ENCODE measurements around the gene EFNB2. TPM values are rescaled to one million over a fixed set of nuclear protein-coding genes. Genes with fewer than 3 reads are reported as not detected.

EFNB2 gene
- total and polyA plus RNA-seq, 2 of the 8 experiments (the other 6 are each of a cell fraction or from before 2014, with no cell fraction given), result 8.2 to 12.0 TPM

DNA sequence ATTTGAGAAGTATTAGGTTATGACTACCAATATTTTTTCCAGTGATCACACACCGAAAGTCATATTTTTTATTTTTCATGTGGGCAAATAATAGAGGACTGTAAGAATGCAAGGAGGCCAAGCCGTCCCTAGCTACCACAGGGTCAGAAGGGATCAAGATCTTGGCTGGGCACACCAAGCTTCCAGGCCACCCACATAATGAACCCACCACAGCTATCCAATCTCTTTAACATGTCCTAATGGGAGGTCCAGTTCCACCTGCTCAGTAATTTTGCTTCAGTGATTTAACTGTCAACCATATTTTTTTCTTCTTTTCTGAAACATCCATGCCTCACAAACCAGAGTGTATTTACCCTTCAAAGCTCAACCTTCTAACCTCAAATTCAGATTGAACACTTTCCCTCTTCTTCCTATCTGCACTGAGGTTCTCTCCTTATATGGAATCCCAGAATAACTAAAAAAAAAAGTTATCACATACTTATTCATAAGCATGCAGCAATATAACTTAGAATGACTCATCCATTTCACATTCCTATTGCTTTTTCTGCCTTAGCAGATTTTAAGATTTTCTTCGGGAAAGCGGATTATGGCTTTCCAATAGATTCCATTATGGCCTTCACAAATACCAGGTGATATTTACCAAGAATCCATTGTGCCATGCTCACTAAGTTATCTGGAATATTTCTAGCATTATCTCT is 20.3 kb upstream of the EFNB2 start:
- Histone ChIP-seq H2BK5ac (ENCODE audit: low read depth, low read length) (no peak overlapping the region), H3K4me3 (ENCODE audit: extremely low read depth in 1 of 4, insufficient read depth in 2 of 4, low read depth in 3 of 4, low read length in 4 of 4) (no peak overlapping the region), H3K4ac (replicated peaks; ENCODE audit: insufficient read length, low read depth, low read length) (no peak overlapping the region), H4K8ac (ENCODE audit: extremely low read depth, insufficient read depth, low read length) (no peak overlapping the region), H3K79me1 (ENCODE audit: low read depth, low read length) (no peaks in the 10 kb centered on the region), H2BK12ac (ENCODE audit: low read depth, low read length) (no peak overlapping the region), H4K20me1 (replicated peaks in 1 of 2; ENCODE audit: control insufficient read depth in 1 of 2, insufficient read depth in 2 of 2, low read length in 2 of 2) (peaks cover 5 to 20% of the 10 kb centered on the region in 2 experiments), H3K27ac (ENCODE audit: low read depth, low read length) (no peak overlapping the region), H3K14ac (ENCODE audit: insufficient read length) (no peak overlapping the region), H3K36me3 (ENCODE audit: control insufficient read depth in 2 of 4, insufficient read depth in 4 of 4, low read length in 3 of 4) (peaks cover 13 to 86% (median 62%) of the 10 kb centered on the region in 4 experiments), H2BK15ac (ENCODE audit: low read length) (no peak overlapping the region), H3K4me2 (ENCODE audit: insufficient read depth in 1 of 2, low read depth in 2 of 2, low read length in 2 of 2) (no peak overlapping the region), H3K23me2 (ENCODE audit: low read depth, low read length) (no peaks in the 10 kb centered on the region; the same call in 1 of the 2 replicates), H4K5ac (ENCODE audit: insufficient read length, low read depth, low read length) (no peak overlapping the region), H2BK120ac (replicated peaks; ENCODE audit: low read depth, low read length) (no peak overlapping the region), H2BK20ac (ENCODE audit: low read length) (no peak overlapping the region), H3K9me3 (ENCODE audit: insufficient read depth in 2 of 2, low read depth in 1 of 2, low read length in 1 of 2) (no peaks in the 10 kb centered on the region), H2AFZ (ENCODE audit: low read length) (no peak overlapping the region), H3K4me1 (replicated peaks in 1 of 4; ENCODE audit: control insufficient read depth in 3 of 4, insufficient read depth in 4 of 4, low read length in 3 of 4) (0 out of 7 replicates have a peak, but pooled peaks cover 0 to 2% (median 0%) of the 10 kb centered on the region in 4 experiments), H3K56ac (replicated peaks; ENCODE audit: insufficient read length, low read depth, low read length) (no peak overlapping the region), H4K91ac (replicated peaks; ENCODE audit: insufficient read length, low read length) (no peak overlapping the region), H2AK5ac (ENCODE audit: low read depth, low read length) (no peak overlapping the region), H3K9ac (replicated peaks in 1 of 4; ENCODE audit: extremely low read depth in 1 of 4, low read depth in 3 of 4, low read length in 3 of 4) (no peak overlapping the region), H3K79me2 (ENCODE audit: control insufficient read depth in 1 of 2, insufficient read depth in 2 of 2, low read length in 2 of 2) (peaks cover 9 to 100% of the 10 kb centered on the region in 2 experiments), H3K27me3 (replicated peaks in 1 of 4; ENCODE audit: control insufficient read depth in 3 of 4, extremely low read depth in 1 of 4, insufficient read depth in 3 of 4, low read length in 3 of 4) (no peaks in the 10 kb centered on the region), H3K18ac (ENCODE audit: extremely low read depth, low read length) (no peak overlapping the region), H3K23ac (ENCODE audit: insufficient read length) (no peak overlapping the region)
- 99% methylated on average over 4 of the region's 4 CpGs; no CpG with 5 or more reads in 1 of the 2 experiments for WGBS, 2 experiments (ENCODE audit: extremely low coverage in 1 of 2, insufficient coverage in 1 of 2, insufficient read length in 1 of 2, insufficient replicate concordance in 2 of 2, low coverage in 1 of 2, low lambda C conversion rate in 2 of 2, missing lambda C conversion rate in 1 of 2)
- POLR2A ChIA-PET (ENCODE audit: partially characterized antibody), result no interaction called here
- DNase-seq (ENCODE audit: low read depth in 1 of 2, low spot score in 2 of 2) (no peak), FAIRE-seq (no peak)
- CTCF ChIA-PET (ENCODE audit: partially characterized antibody), result interaction anchor here (1.9 kb wide), 1 partner anchor 18 kb away, joined by 5 read pairs; no protein-coding TSS in a partner anchor
- no peak for TF ChIP-seq HDAC6 (IDR thresholded peaks at IDR 0.05; ENCODE audit: low read depth, low read length)
- no peak for TF ChIP-seq ASH2L (IDR thresholded peaks at IDR 0.05; ENCODE audit: low read length)
- TF ChIP-seq KDM1A (IDR thresholded peaks at IDR 0.05; ENCODE audit: borderline replicate concordance, low read length), result no peak
- no peak for TF ChIP-seq BCL11A (IDR thresholded peaks at IDR 0.05; ENCODE audit: low read depth in 2 of 2, low read length in 2 of 2)
- no peak for TF ChIP-seq SIRT6 (IDR thresholded peaks at IDR 0.05; ENCODE audit: low read length)
- TF ChIP-seq NRF1 (IDR thresholded peaks at IDR 0.05; ENCODE audit: low read depth, low read length), result no peak
- TF ChIP-seq EP300 (IDR thresholded peaks at IDR 0.05; ENCODE audit: borderline replicate concordance in 1 of 2, low read depth in 2 of 2, low read length in 2 of 2), result no peak
- no peak for TF ChIP-seq SP2 (IDR thresholded peaks at IDR 0.05; ENCODE audit: low read length)
- TF ChIP-seq CHD1 (IDR thresholded peaks at IDR 0.05; ENCODE audit: low read depth, low read length), result no peak
- no peak for TF ChIP-seq ZNF274 (IDR thresholded peaks at IDR 0.05; ENCODE audit: borderline replicate concordance, extremely low read depth, low read length)
- TF ChIP-seq EGR1 (IDR thresholded peaks at IDR 0.05; ENCODE audit: borderline replicate concordance, low read depth, low read length), result no peak
- TF ChIP-seq HDAC2 (IDR thresholded peaks at IDR 0.05; ENCODE audit: borderline replicate concordance in 1 of 2, low read depth in 2 of 2, low read length in 2 of 2), result no peak
- TF ChIP-seq FOSL1 (IDR thresholded peaks at IDR 0.05; ENCODE audit: insufficient read depth, low read depth, low read length), result no peak
- no peak for TF ChIP-seq SIX5 (IDR thresholded peaks at IDR 0.05; ENCODE audit: low read depth, low read length)

Data from H1 (cell line).